GM19455 (cell line): ENCODE measurements around the gene TRAF3IP1.
"Not testable (repeated sequence)": the region's sequence is repeated elsewhere in the genome, so short reads cannot be mapped to it uniquely, and the experiment has no call there.

Experiments used
- ATAC-seq: cut with Tn5 transposase; IDR thresholded peaks from one replicate; pipeline ENCODE4 v1.9.1; 2021; ENCODE audit not compliant: unreplicated experiment

TRAF3IP1 gene

GRCh38 chr2:238441262-238442114 lies 121.2 kb downstream of the TRAF3IP1 start:
- ATAC-seq, result no peak

GRCh38 chr2:238442257-238442656 lies 121.9 kb downstream of the TRAF3IP1 start:
- ATAC-seq, result not testable (repeated sequence)

GRCh38 chr2:238444242-238444641 lies 123.9 kb downstream of the TRAF3IP1 start:
- no peak for ATAC-seq

GRCh38 chr2:238445409-238446190 lies 125.3 kb downstream of the TRAF3IP1 start:
- no peak for ATAC-seq

- no peak for ATAC-seq
These were observed 126.1 kb downstream of the TRAF3IP1 start for GRCh38 chr2:238446371-238446770.

GRCh38 chr2:238448031-238448955 lies 128.0 kb downstream of the TRAF3IP1 start:
- no peak for ATAC-seq

- ATAC-seq, result no peak
These were observed 128.9 kb downstream of the TRAF3IP1 start for GRCh38 chr2:238449241-238449640.

- no peak for ATAC-seq
These were observed 129.6 kb downstream of the TRAF3IP1 start for GRCh38 chr2:238449909-238450417.

- ATAC-seq, result no peak
These were observed 130.1 kb downstream of the TRAF3IP1 start for GRCh38 chr2:238450440-238450861.
